ENCODE data around the gene KRTAP9-7. TPM values are rescaled to one million over a fixed set of nuclear protein-coding genes. Genes with fewer than 3 reads are reported as not detected.

KRTAP9-7 gene
- total and polyA plus RNA-seq, 10 of the 15 experiments (the other 5 are each of a cell fraction or from before 2014, with no cell fraction given): not detected

GRCh38 chr17:41311111-41311510 lies 35.6 kb downstream of the KRTAP9-7 start (continued):
- TF ChIP-seq ZBTB4 (CRISPR knock-in tag; IDR thresholded peaks at IDR 0.05) (no peak), BMI1 (IDR thresholded peaks at IDR 0.05; ENCODE audit: borderline replicate concordance) (no peak), IRF3 (IDR thresholded peaks at IDR 0.05) (no peak)

GRCh38 chr17:41315204-41315794 lies 39.8 kb downstream of the KRTAP9-7 start, which contains the start of gene KRTAP17-1:
Gene KRTAP17-1 (minus strand): TSS chr17:41315710. CDS start chr17:41315650, 60 bp downstream.
- in situ Hi-C loops (cut with MboI): no loop called here
- intact Hi-C loops (cut with micrococcal nuclease; ENCODE audit: unreplicated experiment): no loop called here
- H3K9me3 ChIP-seq (replicated peaks; ENCODE audit: control insufficient read depth, insufficient read depth, low read length): no peaks in the 10 kb centered on the region; the same call in 2 of the 3 replicates
- ATAC-seq (no peak), FAIRE-seq (no peak), DNase-seq (ENCODE audit: low read depth, low spot score) (no peak)
- no peaks in the 10 kb centered on the region for H3K27me3 ChIP-seq (replicated peaks in 1 of 2; ENCODE audit: control insufficient read depth in 2 of 2, insufficient read depth in 2 of 2, low read length in 1 of 2)
- H3K4me2 ChIP-seq (ENCODE audit: control insufficient read depth, insufficient read depth): no peak within 1 kb of the TSS
- H4K20me1 ChIP-seq (ENCODE audit: control insufficient read depth, insufficient read depth): no peaks in the 10 kb centered on the region
- RAD21 ChIA-PET (ENCODE audit: unreplicated experiment): no interaction called here
- SMC1A ChIA-PET (ENCODE audit: uncharacterized antibody, unreplicated experiment): no interaction called here
- no peak within 1 kb of the TSS for H3K9ac ChIP-seq (ENCODE audit: control insufficient read depth, insufficient read depth, low read length)
- no peak within 1 kb of the TSS for H3K4me3 ChIP-seq
- H3K27ac ChIP-seq (ENCODE audit: control insufficient read depth, insufficient read depth): no peak within 1 kb of the TSS
- no peaks in the 10 kb centered on the region for H3K79me2 ChIP-seq (ENCODE audit: control insufficient read depth, insufficient read depth, low read length)
- TF ChIP-seq SREBF2 (IDR thresholded peaks at IDR 0.05; ENCODE audit: low read length) (no peak), TBL1XR1 (IDR thresholded peaks at IDR 0.05; ENCODE audit: low read depth, low read length) (no peak), ETV6 (conservative IDR thresholded peaks at IDR 0.05 in 1 of 2, IDR thresholded peaks at IDR 0.05 in 1 of 2; ENCODE audit: borderline replicate concordance in 1 of 2, low read depth in 1 of 2) (no peak), TCF7 (IDR thresholded peaks at IDR 0.05; ENCODE audit: borderline replicate concordance) (no peak), TARDBP (IDR thresholded peaks at IDR 0.05; ENCODE audit: borderline replicate concordance) (no peak), MTA2 (IDR thresholded peaks at IDR 0.05; ENCODE audit: low read depth) (no peak), HDGF (IDR thresholded peaks at IDR 0.05) (no peak), CREM (IDR thresholded peaks at IDR 0.05; ENCODE audit: low read depth) (no peak), IRF4 (IDR thresholded peaks at IDR 0.05; ENCODE audit: low read depth, low read length) (no peak), LARP7 (IDR thresholded peaks at IDR 0.05) (no peak), HDAC6 (IDR thresholded peaks at IDR 0.05; ENCODE audit: unreplicated experiment) (no peak), DPF2 (IDR thresholded peaks at IDR 0.05) (no peak), CHD4 (IDR thresholded peaks at IDR 0.05) (no peak), PBX3 (IDR thresholded peaks at IDR 0.05; ENCODE audit: insufficient replicate concordance, low read depth, low read length) (no peak), FOXM1 (IDR thresholded peaks at IDR 0.05; ENCODE audit: low read depth, low read length) (no peak), RBBP5 (conservative IDR thresholded peaks at IDR 0.05) (no peak), RELA (IDR thresholded peaks at IDR 0.05; ENCODE audit: borderline replicate concordance, partially characterized antibody) (no peak)
- CTCF ChIA-PET: no interaction called here
- POLR2A ChIA-PET: no interaction called here
- 54% methylated on average over 24 of the region's 24 CpGs for WGBS (ENCODE audit: insufficient coverage, insufficient replicate concordance, low lambda C conversion rate, missing lambda C conversion rate)
- no peaks in the 10 kb centered on the region for H3K4me1 ChIP-seq (ENCODE audit: control insufficient read depth, insufficient read depth, low read length)
- no peaks in the 10 kb centered on the region for H3K36me3 ChIP-seq (ENCODE audit: control insufficient read depth in 2 of 2, insufficient read depth in 2 of 2, low read length in 1 of 2)
- no peak within 1 kb of the TSS for H2AFZ ChIP-seq (ENCODE audit: control insufficient read depth, low read depth, low read length)
- BruUV-seq (replicated peaks): no TSS peak

All from GM12878 (cell line).